ENCODE data around the gene DMAP1. TPM values are rescaled to one million over a fixed set of nuclear protein-coding genes. Genes with fewer than 3 reads are reported as not detected.
A peak's percentile ranks its signal among the peaks of the same experiment; 100 is the strongest.

Gene DMAP1
- total RNA-seq, 2 donors from 2014 or later = 30.6 to 51.5 TPM

DNA sequence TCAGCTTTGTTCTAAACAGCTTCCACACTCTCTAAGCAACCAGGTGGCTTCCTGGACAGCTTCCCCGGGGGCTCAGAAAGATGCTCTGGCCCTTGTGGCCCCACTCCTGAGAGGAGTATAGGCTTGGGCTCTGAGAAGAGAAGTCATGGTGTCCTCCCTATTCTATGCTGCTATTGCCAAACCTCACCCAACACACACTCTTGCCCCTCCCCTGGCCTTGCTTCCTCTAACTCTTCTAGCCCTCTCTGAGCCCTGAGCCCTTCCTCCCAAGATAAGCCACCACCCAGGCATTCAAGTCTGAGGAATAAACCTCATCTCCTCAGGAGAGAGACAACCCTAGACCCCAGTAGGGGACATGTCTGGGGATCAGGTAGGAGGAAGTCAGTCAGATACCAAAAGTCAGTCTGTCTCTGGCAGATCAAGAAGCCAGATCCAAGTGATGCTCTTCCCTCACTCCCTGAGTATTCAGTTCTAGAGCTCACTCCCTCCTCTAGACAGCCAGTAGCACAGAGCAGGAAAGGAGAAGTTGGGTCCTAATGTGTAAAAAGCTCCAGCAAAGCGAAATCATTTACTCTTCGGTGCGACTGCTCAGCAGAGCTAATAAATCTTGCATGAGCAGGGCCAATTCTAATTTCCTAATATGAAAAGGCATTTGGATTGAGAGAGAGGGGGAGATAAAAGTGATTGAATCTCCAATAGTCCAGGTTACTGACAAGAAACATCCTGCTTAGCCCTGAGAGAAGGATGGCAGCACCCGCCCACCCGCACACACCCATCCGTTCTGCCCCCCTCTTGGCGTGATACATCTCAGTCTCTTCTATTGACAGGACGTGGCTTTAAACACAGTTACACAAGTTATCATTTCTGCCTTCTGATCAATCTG lies 50.5 kb downstream of the DMAP1 start:
- H3K36me3 ChIP-seq = no peaks in the 10 kb centered on the region
- intact Hi-C loops (cut with DNase I) = no loop called here
- H3K27me3 ChIP-seq = no peaks in the 10 kb centered on the region
- H3K9ac ChIP-seq (ENCODE audit: low read depth in 2 of 2, low read length in 2 of 2) = peak overlapping the region in 1 of 2 donors; percentile 71
- DNase-seq = peak; percentile 65
- H3K9me3 ChIP-seq = no peaks in the 10 kb centered on the region
- TF ChIP-seq, protein P1, sequence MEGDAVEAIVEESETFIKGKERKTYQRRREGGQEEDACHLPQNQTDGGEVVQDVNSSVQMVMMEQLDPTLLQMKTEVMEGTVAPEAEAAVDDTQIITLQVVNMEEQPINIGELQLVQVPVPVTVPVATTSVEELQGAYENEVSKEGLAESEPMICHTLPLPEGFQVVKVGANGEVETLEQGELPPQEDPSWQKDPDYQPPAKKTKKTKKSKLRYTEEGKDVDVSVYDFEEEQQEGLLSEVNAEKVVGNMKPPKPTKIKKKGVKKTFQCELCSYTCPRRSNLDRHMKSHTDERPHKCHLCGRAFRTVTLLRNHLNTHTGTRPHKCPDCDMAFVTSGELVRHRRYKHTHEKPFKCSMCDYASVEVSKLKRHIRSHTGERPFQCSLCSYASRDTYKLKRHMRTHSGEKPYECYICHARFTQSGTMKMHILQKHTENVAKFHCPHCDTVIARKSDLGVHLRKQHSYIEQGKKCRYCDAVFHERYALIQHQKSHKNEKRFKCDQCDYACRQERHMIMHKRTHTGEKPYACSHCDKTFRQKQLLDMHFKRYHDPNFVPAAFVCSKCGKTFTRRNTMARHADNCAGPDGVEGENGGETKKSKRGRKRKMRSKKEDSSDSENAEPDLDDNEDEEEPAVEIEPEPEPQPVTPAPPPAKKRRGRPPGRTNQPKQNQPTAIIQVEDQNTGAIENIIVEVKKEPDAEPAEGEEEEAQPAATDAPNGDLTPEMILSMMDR (IDR thresholded peaks at IDR 0.05) = no peak
- peak overlapping the region; percentile 21 for H3K27ac ChIP-seq
- H3K4me3 ChIP-seq = no peak overlapping the region
- peaks cover 22% of the 10 kb centered on the region for H3K4me1 ChIP-seq

DNA sequence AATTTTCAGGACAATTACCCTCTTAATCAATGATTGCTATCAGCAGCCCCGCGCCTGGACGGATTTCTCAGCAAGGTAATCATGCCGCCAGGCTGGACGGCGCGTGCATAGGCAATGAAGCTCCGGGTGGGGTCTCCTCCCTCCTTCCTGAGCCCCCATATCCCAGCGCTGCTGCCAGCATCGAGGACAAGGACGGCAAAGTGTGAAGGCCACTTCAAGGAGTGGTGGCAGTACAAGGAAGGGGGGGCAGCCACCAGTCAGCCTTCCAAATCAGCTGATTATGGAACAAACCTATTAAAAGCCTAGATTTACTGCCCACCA lies 51.1 kb downstream of the DMAP1 start:
- intact Hi-C loops (cut with DNase I) = no loop called here
- Histone ChIP-seq H3K27ac (no peak overlapping the region), H3K9me3 (no peaks in the 10 kb centered on the region), H3K4me3 (no peak overlapping the region), H3K36me3 (no peaks in the 10 kb centered on the region), H3K27me3 (no peaks in the 10 kb centered on the region), H3K9ac (ENCODE audit: low read depth in 2 of 2, low read length in 2 of 2) (no peak overlapping the region), H3K4me1 (peaks cover 23% of the 10 kb centered on the region)
- TF ChIP-seq, protein P1 (IDR thresholded peaks at IDR 0.05) = no peak
- no peak for DNase-seq

DNA sequence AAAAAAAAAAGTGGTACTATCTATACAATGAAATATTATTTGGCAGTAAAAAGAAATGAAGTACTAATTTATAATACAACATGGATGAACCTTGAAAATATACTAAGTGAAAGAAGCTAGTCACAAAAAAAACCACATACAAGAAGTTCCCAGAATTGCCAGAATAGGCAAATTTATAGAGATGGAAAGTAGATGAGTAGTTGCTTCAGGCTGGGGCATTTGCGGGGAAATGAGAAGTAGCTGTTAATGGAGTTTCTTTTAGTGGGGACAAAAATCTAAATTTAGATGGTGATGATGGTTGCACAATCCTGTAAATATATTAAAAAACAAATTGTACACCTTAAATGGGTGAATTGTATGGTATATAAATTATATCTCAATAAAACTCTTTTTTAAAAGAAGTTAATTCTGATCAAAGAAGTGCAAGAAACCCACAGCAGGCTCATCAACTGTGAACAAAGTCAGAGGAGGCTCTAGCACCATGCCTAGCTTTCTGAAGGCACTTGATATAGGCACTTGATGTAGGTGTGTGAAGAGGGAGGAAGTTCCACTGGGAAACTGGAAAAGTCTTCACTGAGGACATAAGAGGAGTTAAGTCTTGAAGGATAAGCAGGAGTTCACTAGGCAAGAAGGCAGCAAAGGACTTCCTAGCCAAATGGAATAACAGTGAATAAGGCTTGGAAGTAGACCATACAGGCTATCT lies 52.5 kb downstream of the DMAP1 start:
- intact Hi-C loops (cut with DNase I) = no loop called here
- Histone ChIP-seq H3K27ac (peak overlapping the region; percentile 83), H3K27me3 (no peaks in the 10 kb centered on the region), H3K4me1 (peaks cover 37% of the 10 kb centered on the region), H3K9ac (ENCODE audit: low read depth in 2 of 2, low read length in 2 of 2) (no peak overlapping the region), H3K36me3 (no peaks in the 10 kb centered on the region), H3K4me3 (no peak overlapping the region), H3K9me3 (no peaks in the 10 kb centered on the region)
- no peak for DNase-seq
- TF ChIP-seq, protein P1 (IDR thresholded peaks at IDR 0.05) = no peak

DNA sequence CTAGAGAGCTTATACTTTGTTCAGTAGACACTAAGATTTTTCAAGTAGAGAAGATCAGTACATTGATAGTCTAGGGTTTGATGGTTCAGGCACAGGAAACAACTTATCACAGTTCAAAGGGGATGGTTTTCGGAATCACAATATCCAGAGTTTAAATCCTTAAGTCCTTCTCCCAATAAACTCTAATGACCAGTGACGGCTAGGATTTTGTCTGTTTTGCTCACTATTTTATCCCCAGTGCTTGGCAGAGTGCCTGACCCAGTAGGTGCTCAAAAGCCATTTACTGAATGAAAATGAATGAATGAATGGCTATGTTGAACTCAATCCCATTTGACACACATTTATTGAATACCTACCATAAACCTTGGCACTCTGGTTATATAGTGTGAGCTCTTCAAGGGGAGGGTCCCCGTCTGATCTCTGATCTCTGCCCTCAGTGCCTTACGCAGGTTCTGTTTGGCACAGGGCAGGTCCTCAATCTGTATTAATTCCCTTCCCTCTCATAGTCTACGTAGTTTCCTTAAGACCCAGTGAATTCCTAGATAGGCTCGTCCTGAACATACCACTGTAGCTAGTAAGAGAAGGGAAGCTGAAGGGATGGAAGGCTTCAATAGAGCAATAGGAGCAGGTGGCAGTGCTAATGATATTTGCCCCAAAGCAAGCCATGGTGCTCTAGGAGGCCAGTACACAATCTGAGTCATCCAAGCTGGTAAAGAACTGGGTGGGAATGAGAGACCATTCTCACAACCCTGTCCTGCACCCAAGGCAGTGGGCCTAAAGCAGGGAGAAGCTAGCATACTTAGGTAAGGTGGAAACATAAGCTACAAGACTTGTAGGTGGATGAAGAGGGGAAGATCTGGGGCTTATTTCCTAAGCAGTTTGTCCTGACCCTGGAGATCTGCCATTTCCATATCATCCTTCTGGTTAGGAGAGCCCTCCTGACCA lies 53.4 kb downstream of the DMAP1 start:
- Histone ChIP-seq H3K9ac (ENCODE audit: low read depth in 2 of 2, low read length in 2 of 2) (peak overlapping the region in 1 of 2 donors; percentile 51), H3K4me3 (no peak overlapping the region), H3K27ac (peak overlapping the region; percentile 83), H3K36me3 (no peaks in the 10 kb centered on the region), H3K9me3 (no peaks in the 10 kb centered on the region), H3K4me1 (peaks cover 37% of the 10 kb centered on the region), H3K27me3 (no peaks in the 10 kb centered on the region)
- intact Hi-C loops (cut with DNase I) = no loop called here
- TF ChIP-seq, protein P1 (IDR thresholded peaks at IDR 0.05) = no peak
- peak; percentile 65 for DNase-seq

DNA sequence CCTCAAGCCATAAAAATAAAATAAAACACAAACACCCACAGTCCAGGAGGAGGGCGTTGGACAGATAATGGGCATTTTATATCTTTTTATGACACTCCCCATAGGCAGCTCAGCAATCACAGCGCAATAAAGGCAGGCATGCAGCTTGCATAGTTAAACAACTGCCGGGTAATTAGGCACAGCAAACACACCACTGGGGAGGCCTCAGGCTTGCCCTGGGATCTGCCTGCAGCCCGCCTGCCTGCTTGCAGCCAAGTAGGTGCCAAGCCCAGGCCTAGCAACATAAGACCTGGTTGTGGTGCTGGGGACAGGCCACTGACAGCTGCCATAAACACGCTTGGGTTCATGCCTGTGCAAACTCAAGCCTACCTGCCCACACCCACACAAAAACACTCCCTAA lies 54.2 kb downstream of the DMAP1 start:
- no peak overlapping the region for H3K4me3 ChIP-seq
- H3K36me3 ChIP-seq = no peaks in the 10 kb centered on the region
- intact Hi-C loops (cut with DNase I) = no loop called here
- DNase-seq = peak; percentile 92
- H3K9me3 ChIP-seq = no peaks in the 10 kb centered on the region
- peak overlapping the region in 1 of 2 donors; percentile 30 for H3K9ac ChIP-seq (ENCODE audit: low read depth in 2 of 2, low read length in 2 of 2)
- H3K27ac ChIP-seq = peak overlapping the region; percentile 83
- TF ChIP-seq, protein P1 (IDR thresholded peaks at IDR 0.05) = no peak
- H3K27me3 ChIP-seq = no peaks in the 10 kb centered on the region
- peaks cover 36% of the 10 kb centered on the region for H3K4me1 ChIP-seq

Measured in colonic mucosa (tissue), 4 donors.